ENCODE results near the gene PSMC5. TPM values are rescaled to one million over a fixed set of nuclear protein-coding genes. Genes with fewer than 3 reads are reported as not detected.
A peak's percentile ranks its signal among the peaks of the same experiment; 100 is the strongest.

Gene PSMC5
- total and polyA plus RNA-seq, 9 of the 15 experiments (the other 6 are each of a cell fraction or from before 2014, with no cell fraction given): 89.2 to 393 (median 161) TPM

DNA sequence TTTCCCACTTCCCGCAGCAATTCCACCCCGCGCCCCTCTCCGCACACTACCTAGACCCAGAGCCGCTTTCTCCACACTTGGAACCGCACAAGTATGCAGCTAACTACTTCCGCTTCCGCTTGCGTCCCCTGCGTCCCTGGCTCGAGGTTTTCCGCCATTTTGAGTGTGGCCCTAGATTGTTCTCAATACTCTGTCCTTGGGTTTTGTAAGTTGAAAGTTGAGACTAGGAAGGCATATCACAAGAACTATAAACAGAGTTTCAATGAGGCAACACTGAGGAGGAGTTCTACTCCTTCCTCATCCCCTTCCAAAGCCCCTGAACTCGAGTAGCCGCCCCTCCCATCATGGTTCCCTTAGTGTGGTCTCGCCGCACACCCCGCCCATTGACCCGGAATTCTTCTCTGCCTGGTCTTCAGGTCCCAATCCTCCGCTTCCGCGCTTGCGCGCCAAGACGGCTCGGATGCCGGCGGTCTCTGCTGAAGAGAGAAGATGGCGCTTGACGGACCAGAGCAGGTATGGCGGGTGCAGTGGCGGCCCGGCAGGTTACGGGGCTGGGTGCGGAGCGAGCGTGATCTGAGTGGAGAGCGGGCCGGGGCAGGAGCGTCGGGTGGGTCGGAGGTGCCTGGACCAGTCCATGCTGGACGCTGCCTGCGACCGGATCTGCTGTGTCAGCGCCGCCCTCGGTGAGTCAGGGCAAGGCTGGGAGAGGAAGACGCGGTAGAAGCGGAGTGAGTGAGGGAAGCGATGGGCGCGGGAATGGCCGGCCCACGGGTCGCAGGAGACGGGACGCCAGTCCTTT lies at the start of gene PSMC5, which contains the start of gene FTSJ3 (continued):
- TF ChIP-seq ZNF644 (tag; IDR thresholded peaks at IDR 0.05; ENCODE audit: low read depth) (0 out of 2 replicates have a peak, but pooled peaks have one; percentile 60), FOXM1 (IDR thresholded peaks at IDR 0.05; ENCODE audit: low read depth) (0 out of 2 replicates have a peak, but pooled peaks have one; percentile 10), FOXM1 (CRISPR knock-in tag; IDR thresholded peaks at IDR 0.05; ENCODE audit: low read depth) (no peak), MIER1 (IDR thresholded peaks at IDR 0.05; ENCODE audit: low read depth) (no peak), ATF1 (CRISPR knock-in tag; IDR thresholded peaks at IDR 0.05) (no peak), ATF1 (tag; IDR thresholded peaks at IDR 0.05) (peak; percentile 93), HNRNPLL (IDR thresholded peaks at IDR 0.05; ENCODE audit: low read depth, low read length, poor library complexity, severe bottlenecking) (peak; percentile 69), TRIM24 (IDR thresholded peaks at IDR 0.05) (no peak), CREBBP (IDR thresholded peaks at IDR 0.05; ENCODE audit: low read depth, low read length) (no peak), HEY1 (CRISPR knock-in tag; IDR thresholded peaks at IDR 0.05; ENCODE audit: borderline replicate concordance) (no peak), MCM5 (IDR thresholded peaks at IDR 0.05; ENCODE audit: low read depth) (no peak), ETV6 (IDR thresholded peaks at IDR 0.05; ENCODE audit: borderline replicate concordance in 1 of 2, low read depth in 2 of 2, low read length in 1 of 2) (0 out of 4 replicates have a peak, but pooled peaks have one; percentile 20 to 60), ETV6 (CRISPR knock-in tag; IDR thresholded peaks at IDR 0.05; ENCODE audit: borderline replicate concordance) (0 out of 2 replicates have a peak, but pooled peaks have one; percentile 72), SREBF2 (CRISPR knock-in tag; IDR thresholded peaks at IDR 0.05) (no peak), NFRKB (IDR thresholded peaks at IDR 0.05; ENCODE audit: low read depth) (peak; percentile 97), EHMT2 (IDR thresholded peaks at IDR 0.05) (no peak), KAT2B (IDR thresholded peaks at IDR 0.05; ENCODE audit: low read depth, low read length) (no peak)
- TF ChIP-seq, protein P1, sequence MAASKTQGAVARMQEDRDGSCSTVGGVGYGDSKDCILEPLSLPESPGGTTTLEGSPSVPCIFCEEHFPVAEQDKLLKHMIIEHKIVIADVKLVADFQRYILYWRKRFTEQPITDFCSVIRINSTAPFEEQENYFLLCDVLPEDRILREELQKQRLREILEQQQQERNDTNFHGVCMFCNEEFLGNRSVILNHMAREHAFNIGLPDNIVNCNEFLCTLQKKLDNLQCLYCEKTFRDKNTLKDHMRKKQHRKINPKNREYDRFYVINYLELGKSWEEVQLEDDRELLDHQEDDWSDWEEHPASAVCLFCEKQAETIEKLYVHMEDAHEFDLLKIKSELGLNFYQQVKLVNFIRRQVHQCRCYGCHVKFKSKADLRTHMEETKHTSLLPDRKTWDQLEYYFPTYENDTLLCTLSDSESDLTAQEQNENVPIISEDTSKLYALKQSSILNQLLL (CRISPR knock-in tag; IDR thresholded peaks at IDR 0.05; ENCODE audit: borderline replicate concordance): no peak
- TF ChIP-seq, protein P2, sequence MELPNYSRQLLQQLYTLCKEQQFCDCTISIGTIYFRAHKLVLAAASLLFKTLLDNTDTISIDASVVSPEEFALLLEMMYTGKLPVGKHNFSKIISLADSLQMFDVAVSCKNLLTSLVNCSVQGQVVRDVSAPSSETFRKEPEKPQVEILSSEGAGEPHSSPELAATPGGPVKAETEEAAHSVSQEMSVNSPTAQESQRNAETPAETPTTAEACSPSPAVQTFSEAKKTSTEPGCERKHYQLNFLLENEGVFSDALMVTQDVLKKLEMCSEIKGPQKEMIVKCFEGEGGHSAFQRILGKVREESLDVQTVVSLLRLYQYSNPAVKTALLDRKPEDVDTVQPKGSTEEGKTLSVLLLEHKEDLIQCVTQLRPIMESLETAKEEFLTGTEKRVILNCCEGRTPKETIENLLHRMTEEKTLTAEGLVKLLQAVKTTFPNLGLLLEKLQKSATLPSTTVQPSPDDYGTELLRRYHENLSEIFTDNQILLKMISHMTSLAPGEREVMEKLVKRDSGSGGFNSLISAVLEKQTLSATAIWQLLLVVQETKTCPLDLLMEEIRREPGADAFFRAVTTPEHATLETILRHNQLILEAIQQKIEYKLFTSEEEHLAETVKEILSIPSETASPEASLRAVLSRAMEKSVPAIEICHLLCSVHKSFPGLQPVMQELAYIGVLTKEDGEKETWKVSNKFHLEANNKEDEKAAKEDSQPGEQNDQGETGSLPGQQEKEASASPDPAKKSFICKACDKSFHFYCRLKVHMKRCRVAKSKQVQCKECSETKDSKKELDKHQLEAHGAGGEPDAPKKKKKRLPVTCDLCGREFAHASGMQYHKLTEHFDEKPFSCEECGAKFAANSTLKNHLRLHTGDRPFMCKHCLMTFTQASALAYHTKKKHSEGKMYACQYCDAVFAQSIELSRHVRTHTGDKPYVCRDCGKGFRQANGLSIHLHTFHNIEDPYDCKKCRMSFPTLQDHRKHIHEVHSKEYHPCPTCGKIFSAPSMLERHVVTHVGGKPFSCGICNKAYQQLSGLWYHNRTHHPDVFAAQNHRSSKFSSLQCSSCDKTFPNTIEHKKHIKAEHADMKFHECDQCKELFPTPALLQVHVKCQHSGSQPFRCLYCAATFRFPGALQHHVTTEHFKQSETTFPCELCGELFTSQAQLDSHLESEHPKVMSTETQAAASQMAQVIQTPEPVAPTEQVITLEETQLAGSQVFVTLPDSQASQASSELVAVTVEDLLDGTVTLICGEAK (IDR thresholded peaks at IDR 0.05): peak; percentile 99
- TF ChIP-seq, protein P2 (CRISPR knock-in tag; IDR thresholded peaks at IDR 0.05): no peak

Data from K562 (cell line).